OCI-M1 (cell line): ENCODE measurements around the gene SALL1.
A peak's percentile ranks its signal among the peaks of the same experiment; 100 is the strongest.

Source experiments
- DNase-seq: peaks from one replicate; lab custom pipeline; 2025; lab: John Stamatoyannopoulos, UW

Gene SALL1

DNA sequence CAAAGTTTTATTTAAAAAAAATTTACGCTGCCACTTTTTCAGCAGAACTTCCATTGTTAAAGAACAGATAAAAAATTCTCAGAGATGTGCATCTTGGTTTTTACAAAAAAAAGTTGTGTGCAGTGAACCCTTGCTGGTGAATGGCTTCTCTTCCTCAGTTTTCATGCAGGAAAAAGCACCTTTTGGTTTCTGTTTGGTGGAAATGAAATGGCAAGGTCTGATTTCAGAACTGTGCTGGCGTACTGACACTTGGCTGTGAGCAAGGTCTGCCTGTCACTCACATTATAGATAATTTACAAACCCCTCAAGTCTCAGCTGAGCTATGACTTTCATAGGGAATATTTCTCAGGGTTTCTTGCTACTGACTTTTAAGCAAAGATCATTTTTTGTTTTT is 5.7 kb upstream of the SALL1 start:
- no peak for DNase-seq

DNA sequence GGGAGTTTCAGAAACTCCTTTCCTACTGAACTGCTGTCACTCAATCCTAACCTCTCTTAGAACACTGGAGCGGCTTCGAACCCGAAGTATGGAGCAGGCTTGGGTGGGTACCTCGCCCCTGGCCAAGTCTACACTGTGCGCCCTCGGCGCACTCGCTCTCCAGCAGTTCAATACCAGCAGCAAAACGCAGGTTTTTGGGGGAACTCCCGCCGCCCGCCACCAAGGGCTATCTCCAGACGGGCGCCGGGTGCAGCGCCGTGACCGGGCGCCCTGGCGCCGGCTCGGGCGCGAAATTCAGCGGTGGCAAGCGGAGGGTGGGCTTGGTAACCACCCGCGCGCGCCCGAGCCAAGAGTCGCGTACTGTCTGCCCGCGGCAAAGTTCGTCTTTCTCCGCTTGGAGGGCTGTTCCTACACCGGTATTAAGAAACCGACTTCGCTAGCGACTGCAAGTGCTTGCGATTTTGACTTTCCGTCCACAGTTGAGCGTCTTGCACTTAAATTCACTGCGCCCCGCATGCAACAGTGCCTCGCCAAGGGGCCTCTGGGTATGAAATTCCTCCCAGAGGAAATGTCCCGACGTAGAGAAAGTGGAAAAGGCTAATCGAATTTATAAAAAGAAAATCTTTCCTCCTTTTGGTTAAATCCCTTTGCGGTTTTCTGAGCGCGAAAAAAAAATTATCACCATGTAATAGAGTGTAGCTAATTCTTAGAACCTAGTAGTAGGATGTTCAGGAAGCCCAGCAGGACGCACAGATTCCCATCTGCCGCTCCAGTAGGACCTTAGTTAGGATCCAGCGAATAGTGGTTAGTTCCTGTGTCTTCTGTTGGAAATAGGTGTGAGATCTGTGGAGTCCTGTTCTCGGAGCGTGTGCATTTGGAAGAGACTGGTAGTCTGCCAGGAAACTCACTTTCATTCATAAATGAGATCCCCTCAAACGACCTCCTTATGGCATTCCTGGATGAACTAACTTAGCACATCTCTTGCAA is 5.0 kb upstream of the SALL1 start:
- DNase-seq, result no peak

DNA sequence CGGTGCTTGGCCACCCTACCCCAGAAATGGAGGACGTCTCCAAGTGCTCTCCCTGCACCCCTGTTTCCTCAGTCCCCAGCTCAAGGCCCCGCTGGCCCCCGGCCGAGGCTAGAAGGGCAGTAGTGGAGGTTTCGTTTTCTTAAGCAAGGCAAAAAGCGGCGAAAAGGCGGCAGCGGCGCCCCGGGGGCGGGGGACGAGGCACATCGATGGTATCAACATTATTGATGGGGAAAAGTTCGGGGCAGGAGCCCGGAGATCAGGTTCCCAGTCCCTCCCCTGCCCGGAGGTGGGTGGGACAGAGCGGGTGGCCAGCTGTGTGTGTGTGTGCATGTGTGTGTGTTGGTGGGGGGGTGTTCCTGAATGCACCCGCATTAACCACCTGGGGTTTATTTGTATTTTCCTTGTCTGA is 4.1 kb upstream of the SALL1 start:
- DNase-seq, result no peak

DNA sequence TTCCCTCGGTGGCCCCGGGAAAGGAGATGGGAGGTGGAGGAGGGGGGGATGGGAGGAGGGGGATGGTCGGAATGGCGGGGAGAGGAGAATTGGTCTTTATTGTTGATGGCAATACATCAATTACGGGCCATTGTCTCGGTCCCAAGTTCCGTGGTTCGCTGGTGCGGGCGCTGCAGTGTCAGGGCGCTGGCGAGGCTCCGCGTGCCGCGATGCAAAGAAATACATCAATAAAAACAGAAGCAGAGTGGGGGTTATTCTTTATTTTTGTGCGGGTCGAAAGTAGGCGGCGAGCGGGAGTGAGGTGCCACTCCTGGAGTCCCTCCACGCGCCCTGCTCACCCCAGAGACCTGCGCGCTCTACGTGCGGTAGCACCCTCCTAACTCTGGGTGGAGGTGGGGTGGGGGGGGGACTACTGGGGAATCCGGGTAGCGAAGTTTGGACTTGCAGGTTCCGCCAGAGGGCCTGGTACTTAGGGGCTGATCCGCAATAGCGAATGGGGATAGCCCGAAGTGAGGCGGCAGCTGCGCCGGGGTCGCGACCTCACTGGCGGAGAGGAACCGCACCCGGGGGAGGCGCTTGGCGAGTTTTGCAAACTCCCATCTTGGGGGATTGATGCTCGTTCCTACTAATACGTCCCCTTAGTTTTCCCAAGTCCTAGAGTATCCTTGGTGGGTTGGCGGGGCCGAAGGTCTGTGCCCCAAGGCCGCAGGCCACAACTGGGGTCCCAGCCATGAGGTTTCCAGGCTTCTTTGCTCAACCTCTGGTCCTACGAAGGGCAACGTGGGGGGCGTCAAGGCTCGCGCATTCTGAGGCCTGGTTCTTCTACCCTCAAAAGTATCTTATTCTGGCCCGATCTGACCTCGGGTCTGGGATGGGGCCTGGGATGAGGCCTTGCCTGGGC is 3.5 kb upstream of the SALL1 start:
- no peak for DNase-seq

DNA sequence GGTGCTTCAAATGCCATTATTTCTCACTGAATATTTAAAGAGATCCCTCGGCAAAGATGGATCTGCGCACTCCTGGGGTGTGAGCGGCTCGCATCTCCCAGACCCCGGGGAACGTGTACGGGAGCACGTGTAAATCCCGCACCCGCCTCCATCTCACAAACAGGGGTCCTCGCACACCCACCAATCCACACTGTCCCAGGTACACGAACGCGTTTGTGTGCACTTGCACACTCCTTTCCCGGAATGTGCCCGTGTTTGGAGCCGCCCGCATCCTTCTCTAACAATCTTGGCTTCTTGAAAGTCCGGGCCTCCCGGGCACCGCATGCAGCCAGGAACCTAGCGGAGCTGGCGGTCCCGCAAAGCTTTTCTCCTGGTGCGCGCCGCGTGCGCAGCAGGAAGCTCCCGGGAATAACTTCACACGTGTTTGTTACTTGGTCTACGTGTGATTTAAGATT is 2.5 kb upstream of the SALL1 start:
- no peak for DNase-seq

DNA sequence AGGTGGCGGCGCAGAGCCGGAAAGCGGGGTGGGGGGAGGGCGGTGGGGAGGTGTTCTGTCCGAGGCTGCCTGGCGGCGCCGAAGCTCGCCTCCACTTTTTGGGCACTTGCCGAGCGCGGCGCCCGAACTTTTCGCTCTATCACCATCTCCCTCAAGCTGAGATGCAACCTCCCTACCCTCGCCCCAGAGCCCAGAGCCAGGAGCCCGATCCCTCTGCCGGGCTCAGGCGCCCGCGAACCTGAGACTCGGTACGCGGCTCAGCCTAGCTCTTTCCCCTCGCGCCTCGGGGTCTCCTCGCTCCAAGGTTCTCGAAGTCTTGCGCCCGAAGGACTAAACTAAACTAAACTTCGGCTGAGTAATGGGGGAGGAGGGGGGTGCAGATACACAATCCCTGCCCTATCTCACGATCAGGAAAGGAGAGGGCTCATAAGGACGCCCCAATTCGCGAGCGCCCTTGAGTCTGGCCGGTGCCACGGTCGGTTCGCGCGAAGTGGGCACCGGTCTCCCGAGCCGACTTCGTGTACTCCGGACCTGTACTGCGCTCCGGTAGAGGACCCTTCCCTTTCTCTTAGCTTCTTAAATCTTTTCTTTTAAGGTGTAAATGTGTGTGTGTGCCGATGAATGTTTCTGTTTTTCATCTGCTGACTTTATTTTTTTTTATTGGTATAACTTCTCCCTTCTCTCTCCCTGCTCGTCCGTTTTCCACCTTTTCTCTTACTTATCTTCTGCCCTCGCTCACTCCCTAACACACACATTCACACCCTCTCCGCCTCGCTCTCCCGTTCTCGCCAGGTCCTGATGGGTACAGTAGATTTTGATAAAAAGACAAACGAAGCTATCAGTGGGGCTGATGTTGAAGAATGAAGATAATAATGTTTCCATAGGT is 1.9 kb upstream of the SALL1 start:
- no peak for DNase-seq

DNA sequence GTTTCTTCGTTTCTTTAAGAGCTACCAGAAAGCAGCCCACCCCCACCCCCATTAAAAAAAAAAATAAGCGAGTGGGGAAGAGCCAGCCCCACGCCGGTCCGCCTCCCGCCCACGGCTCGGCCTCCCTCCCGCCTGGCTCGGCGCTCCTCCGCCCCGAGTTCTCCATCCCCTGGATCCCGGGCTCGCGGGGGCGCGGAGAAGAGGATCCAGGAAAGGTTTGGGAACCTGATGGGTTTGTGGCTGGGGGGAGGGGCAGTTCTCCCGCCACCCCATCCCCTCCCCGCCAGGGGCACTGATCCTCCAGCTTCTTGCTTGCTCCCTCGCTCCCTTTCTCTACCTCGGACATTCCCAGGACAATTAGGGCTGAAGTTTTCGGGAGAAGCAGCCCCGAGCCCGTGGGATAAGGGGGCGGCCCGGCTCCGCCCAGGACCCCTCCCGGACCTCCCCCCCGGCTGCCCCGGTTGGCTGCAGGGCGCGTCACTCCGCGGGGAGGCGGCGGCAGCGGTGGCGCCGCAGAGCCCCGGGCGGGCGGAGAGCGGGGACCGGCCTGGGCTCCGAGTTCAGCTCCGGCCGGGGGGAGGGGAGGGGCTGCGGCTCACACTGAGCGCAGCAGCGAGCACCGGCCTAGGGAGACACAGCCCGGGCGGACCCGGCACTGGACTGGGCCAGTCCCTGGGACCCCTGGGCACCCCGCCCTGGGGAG is 1.0 kb upstream of the SALL1 start:
- no peak for DNase-seq

DNA sequence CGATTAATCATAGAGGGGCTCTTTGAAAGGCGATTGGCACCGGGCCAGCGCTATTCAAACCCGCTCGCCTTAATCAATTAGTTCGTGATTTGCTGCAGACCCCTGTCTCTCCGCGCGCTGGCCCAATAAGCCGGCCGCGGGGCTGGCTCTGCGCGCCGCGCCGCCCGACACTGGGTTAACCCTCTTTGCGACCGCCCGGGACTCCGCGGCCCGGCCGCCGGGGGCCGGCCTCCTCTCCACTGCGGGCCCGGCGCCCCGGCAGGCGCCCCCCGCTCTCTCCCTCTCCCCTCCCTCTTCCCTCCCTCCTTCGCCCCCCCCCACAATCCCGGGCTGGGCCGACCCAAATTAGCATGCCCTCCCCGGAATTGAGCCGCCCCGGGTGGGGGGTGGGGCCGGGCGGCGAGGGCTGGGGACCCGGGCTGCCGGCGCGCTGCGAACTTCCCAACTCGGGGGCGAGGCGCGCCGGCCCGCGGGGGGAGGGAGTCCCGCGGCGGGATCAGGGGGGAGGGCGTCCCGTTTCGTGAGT is 428 bp upstream of the SALL1 start:
- DNase-seq, result no peak

DNA sequence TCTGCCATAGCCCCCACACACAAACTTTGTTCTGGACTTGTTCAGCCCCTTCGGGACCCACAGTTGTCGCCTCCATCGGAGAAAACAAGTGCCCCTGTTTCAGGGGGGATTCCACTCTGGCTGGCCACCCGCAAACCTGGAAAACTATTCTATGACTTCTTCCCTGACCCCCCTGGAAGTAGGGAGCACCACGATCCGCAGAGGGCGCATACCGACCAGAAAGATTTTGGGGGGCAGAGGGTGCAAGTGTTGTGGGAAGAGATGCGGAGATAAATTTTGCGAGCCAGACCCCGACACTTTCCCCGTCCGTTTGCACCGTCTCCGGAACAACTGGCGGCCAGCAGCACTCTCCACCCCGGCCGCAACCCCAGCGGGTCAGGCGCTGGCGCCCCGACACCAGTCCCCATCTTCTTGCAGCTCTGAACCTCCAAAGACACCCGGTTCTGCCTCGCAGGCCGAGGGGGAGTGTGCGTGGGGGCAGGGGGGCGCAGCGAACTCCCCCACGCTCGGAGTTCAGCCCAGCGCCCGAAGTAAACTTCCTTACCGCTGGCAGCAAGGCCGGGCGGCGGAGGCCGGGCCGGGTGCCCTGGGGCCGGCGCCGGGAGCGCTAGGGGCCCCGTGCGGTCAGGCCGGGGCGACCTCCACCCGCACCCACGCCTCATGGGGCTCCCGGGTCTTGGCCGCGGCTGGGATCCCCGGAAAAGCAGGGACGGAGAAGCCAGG is 744 bp downstream of the SALL1 start:
- no peak for DNase-seq

DNA sequence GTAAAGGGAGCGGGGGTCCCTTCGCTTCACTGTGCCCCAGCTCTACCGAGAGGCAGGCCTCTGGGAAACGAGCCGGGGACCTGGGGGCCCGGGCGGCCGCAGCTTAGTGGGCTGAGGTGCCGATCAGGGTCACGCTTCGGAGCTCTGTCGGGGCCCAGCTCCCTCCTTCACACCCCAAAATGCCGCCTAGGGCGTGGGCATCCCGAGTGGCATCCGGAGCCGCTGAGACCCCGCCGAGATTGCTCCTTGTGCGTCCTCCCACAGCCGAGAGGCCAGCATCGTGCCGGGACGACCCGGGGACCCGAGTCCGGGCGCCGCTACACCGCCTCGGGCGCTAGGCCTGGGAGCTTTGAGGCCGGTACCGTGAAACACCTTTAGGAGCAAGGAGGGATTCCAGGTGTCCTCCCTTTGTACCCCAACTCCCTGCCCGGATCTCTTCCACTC is 1.3 kb downstream of the SALL1 start:
- DNase-seq, result no peak

DNA sequence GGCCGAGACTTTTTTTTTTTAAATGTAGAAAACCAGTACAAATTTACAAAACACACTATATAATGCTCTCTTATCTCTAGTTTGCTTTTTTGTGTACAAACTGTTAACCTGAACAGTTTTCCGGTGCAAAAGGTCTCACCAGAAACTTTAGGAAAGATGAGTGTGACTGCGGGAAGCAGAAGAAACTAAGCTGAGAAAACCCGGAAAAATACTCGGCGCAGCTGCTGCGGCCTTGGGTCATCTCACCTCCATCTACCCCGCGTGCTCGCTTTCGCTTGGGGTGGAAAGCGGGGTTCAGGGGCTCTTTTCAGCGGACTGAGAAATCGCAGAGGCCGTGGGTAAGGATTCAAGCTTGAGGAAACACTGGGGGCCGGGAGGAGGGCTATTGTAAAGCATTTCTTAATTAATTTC is 1.8 kb downstream of the SALL1 start:
- no peak for DNase-seq

DNA sequence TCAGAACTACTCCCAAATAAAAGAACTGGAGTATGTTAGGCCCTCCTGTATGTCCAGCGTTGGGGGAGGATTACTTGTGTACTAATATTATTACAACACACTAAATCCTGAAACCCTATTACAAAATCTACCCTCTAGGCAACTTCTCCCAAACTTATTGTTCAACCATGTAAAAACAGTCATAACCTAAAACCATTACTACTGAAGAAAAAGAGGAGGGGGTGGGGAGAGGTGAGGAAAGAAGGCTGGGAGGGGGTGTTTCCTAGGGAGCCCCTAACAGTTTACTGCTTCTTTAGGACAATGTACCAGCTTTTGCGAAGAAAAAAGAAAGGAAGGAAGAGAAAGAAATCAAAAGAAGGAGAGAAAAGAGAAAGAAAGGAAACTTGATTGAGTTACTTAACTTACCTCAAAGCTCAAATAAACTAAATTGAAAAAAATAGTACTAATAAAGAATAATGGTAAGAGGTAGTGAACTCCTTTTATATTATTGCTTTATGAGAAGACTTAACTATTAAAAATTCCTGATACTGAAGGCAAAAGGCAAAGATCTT is 2.3 kb downstream of the SALL1 start:
- no peak for DNase-seq

DNA sequence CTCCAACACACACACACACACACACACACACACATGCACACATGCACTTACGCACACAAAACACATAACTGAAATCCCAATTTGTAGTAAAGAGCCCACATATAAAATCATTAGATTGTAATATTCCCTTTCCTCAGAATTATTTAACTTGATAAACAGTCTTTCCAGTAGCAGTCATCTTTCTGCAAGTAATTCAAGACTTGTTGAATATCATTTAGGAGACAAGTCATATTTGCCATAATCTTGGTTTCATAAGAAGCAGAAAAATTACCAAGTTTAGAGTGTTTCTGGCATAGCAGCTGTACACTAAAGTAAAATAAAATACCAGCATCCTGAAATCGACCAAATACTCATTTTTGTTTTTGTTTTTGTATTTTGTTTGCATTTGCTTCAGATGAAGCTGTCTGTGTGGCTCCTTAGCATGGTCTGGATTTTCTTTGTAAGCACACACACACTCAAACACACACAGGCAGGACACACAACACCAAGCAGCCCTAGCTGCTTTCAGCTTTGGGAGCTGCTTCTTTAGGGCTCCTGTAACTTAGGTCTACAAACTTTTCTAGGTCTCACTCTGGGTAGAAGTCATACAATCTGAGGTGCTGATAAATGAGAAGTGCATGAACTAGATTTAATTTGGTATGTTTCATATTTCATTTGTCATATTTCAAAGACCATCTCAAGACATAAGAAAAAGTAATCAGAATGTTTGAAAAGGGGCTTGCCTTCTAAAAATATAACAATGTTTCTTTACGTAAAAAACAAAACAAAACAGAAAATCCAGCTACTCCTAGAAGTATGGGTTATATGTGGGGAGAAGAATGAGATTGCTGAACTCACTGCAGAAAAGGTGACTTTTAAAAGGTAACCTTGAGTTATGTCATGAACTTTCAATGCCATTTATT is 3.0 kb downstream of the SALL1 start:
- no peak for DNase-seq

DNA sequence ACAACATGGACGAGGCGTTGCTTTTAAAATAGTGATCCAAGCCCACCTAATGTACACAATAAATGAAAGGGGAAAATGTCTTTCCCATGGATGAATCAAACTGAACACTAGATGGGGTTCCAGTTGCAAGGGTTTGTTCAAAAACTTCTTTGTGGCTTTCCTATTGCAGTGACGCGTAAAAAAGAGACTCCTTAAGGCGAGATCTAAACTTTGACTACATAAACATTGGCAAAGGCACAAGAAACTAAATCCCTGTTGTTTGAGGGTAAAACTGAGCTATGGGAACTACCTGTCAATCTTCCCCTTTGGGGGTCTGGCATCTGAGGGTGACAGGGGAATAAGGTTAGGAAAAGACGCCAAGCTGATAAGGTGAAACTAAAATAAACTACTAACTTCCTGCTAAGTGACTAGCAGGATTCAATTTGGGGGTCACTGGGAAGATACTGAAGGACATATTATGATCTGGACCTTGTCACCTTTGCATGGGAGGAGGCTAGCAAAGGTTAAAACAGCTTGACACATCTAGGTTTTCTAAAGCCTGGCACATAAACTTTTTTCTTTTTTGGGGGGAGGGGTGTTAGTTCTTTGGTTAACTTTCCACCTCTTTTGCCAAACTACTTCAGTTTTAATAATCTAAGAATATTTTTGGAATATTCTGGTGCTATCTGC is 4.7 kb downstream of the SALL1 start:
- peak; percentile 23 for DNase-seq

DNA sequence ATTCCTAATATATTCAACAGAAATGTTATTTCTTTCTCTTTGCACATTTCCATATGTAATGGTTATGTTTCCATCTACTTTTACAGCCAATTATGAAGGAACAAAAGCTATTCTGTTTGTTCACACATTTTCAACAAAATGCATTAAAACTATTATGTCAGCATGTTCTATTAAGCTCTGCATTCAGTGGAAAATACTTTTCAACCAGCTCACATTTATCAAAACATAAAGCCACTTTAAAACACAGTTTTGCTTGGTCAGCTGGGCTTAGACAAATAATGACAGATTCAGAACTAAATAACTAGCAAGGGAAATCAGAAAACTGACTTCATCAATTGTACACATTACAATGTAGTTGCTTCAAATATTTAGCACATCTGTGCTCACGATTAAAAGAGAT is 6.9 kb downstream of the SALL1 start:
- DNase-seq, result no peak

DNA sequence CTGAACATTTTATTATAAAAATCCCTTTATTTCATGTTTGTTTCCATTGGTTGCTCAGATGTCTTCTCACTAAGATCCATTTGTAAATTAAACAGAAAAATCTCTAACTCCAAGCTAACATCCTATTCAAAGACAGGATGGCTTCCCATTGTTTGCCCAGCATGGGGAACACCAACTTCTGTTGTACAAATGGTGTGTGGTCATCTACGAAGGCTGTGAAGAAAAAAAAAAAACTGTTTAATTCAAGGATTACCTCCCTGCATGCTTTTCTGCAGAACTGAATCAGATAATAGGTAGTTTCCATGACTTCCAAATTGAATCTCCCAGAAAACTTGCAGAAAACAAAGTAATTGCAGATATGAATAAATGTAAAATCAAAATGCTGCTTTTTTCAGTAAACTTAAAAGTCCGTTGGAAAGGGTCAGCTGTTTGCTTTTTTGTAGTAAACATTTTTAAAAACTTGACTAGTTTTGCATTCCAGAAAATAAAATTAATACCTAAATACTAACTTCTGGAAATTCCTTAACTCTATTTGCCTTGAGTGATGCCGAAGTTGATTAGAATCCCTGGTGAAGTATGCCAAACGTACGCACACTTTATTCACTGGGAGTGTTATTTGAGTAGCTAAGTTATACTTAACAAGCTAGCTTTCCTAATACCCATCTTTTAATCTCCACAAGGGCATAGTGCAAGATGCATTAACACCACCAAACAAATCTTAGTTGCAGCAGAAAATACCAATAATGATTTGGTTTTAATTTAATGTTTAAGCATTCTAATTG is 7.7 kb downstream of the SALL1 start:
- no peak for DNase-seq

DNA sequence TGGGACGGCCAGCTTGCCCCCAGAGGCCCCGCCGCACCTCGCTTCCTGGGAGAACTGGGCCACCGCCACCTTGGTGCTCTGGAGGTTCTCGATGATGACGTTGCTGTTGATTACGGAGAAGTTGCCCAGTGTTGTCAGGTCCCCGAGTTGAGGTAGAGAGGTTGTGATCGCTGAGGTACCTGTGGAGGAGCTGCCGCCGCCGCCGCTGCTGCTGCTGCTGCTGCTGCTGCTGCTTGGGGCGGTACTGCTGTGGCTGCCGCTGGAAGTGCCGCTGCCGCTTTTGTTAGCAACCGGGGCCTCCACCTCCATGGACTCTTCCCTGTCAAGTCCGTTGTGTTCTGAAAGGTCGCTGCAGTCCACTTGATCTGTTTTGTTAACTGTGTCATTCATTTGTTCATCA is 9.5 kb downstream of the SALL1 start:
- no peak for DNase-seq
